Right atrium auricular region (tissue), 2 donors: ENCODE data around the gene NR3C2. TPM values are rescaled to one million over a fixed set of nuclear protein-coding genes. Genes with fewer than 3 reads are reported as not detected.

Experiments used
- DNase-seq: peaks from one replicate; pipeline ENCODE4 v3.0.0-alpha.2; 2019; ENCODE audit warnings: low spot score
- H3K27ac ChIP-seq, 2 donors: fragments of 200-600 bp; sonication (generic); 1 replicate in 1 of 2; 2 replicates in 1 of 2; pipeline ENCODE4 v1.5.1; 2016 to 2019
- H3K27me3 ChIP-seq, 2 donors: fragments of 200-600 bp; sonication (generic); one replicate each; pipeline versions ENCODE4 v1.5.1 to v1.6.0; 2017 to 2019
- H3K36me3 ChIP-seq: fragments of 200-600 bp; sonication (generic); one replicate; pipeline ENCODE4 v1.5.1; 2016
- H3K4me1 ChIP-seq, 2 donors: fragments of 200-600 bp; sonication (generic); one replicate each; pipeline versions ENCODE4 v1.5.1 to v1.6.0; 2017 to 2019
- H3K4me3 ChIP-seq, 2 donors: fragments of 200-600 bp; sonication (generic); 1 replicate in 1 of 2; 2 replicates in 1 of 2; pipeline ENCODE4 v1.5.1; 2017 to 2019; ENCODE audit warnings: mild to moderate bottlenecking in 1 of 2, moderate library complexity in 1 of 2
- H3K9me3 ChIP-seq, 2 donors: fragments of 200-600 bp; sonication (generic); one replicate each; pipeline ENCODE4 v1.5.1; 2019
- total RNA-seq, 2 donors: library from RNA; depleted of rRNA; stranded (reverse); fragments of >200 nt; gene quantifications; one replicate each; pipeline ENCODE4 v1.1.0, GENCODE V29; 2016
- TF ChIP-seq, protein P1 (sequence below), 2 donors: fragments of 200-600 bp; sonication (generic); IDR thresholded peaks; one replicate each; pipeline ENCODE4 v1.5.1; 2019; ENCODE audit warnings: antibody characterized with exemption in 2 of 2

The NR3C2 gene
- total RNA-seq, 2 donors from 2014 or later = 15.7 to 39.9 TPM

DNA sequence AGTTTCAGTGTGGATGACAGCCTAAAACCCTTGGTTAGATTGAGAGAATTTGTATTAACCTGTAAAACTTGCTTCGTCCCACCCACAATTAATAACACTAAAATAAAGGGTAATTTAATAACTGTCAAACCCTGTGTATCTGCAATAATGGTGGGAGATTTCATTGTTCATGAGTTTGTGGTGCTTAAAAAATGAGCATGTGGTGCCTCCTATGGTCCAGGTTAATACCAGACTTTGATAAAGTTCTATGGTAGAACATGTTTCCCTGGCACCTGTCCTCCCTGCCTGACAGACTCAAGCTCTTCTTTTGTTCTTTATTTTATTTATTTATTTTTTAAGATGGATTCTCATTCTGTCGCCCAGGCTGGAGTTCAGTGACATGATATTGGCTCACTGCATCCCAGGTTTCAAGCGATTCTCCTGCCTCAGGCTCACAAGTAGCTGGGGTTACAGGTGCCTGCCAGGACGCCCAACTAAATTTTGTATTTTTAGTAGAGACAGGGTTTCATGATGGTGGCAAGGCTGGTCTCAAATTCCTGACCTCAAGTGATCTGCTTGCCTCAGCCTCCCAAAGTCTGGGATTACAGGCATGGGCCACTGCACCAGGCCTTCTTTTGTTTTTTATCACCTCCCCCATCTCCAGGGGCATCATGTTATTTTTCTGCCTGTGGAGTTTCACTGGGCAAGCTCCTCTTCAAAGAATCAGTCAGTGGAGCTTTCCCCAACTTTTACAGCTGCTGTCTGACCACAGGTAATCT lies 289.2 kb downstream of the NR3C2 start:
- no peaks in the 10 kb centered on the region for H3K36me3 ChIP-seq
- TF ChIP-seq, protein P1, sequence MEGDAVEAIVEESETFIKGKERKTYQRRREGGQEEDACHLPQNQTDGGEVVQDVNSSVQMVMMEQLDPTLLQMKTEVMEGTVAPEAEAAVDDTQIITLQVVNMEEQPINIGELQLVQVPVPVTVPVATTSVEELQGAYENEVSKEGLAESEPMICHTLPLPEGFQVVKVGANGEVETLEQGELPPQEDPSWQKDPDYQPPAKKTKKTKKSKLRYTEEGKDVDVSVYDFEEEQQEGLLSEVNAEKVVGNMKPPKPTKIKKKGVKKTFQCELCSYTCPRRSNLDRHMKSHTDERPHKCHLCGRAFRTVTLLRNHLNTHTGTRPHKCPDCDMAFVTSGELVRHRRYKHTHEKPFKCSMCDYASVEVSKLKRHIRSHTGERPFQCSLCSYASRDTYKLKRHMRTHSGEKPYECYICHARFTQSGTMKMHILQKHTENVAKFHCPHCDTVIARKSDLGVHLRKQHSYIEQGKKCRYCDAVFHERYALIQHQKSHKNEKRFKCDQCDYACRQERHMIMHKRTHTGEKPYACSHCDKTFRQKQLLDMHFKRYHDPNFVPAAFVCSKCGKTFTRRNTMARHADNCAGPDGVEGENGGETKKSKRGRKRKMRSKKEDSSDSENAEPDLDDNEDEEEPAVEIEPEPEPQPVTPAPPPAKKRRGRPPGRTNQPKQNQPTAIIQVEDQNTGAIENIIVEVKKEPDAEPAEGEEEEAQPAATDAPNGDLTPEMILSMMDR (IDR thresholded peaks at IDR 0.05) = no peak
- H3K27ac ChIP-seq = no peak overlapping the region
- no peaks in the 10 kb centered on the region for H3K9me3 ChIP-seq
- no peak overlapping the region for H3K4me3 ChIP-seq
- no peaks in the 10 kb centered on the region for H3K4me1 ChIP-seq
- H3K27me3 ChIP-seq = no peaks in the 10 kb centered on the region
- DNase-seq = no peak

DNA sequence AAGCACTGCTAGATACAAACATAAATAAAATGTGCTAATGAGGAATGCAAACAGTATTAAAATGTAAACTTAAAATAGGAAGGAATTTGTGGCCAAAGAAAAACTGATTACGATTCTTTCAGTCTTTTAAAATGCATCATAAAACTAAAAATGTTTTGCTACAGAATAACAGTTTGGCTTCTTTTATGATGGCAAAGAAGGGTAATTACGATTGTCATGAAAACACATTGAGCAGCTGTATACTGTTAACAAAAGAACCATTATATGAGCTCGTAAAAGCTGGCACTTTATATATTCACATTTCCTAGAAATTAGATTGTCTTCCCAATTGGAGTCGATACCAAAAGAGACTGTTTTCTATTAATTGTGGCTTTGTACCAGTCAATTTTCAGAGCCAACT lies 290.4 kb downstream of the NR3C2 start:
- no peak overlapping the region for H3K27ac ChIP-seq
- TF ChIP-seq, protein P1 (IDR thresholded peaks at IDR 0.05) = no peak
- no peaks in the 10 kb centered on the region for H3K36me3 ChIP-seq
- H3K4me3 ChIP-seq = no peak overlapping the region
- no peaks in the 10 kb centered on the region for H3K9me3 ChIP-seq
- no peaks in the 10 kb centered on the region for H3K27me3 ChIP-seq
- H3K4me1 ChIP-seq = no peaks in the 10 kb centered on the region
- no peak for DNase-seq

DNA sequence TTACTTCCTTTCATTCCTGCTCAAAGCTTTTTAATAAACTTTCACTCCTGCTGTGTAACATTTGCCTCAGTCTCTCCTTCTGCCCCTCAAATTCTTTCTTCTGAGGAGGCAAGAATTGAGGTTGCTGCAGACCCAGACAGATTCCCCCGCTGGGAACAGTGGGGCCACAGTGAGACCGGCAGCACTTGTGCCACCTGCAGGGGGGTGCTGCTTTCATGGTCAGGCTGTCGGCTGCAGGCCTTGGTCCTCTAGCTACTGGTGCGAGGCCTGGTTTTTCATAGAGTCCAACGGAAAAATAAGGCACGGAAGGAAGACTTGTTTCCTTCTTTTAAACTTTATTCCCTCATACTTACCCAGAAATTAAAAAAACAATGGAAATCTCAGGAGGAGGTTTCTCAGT lies 296.7 kb downstream of the NR3C2 start:
- no peak for DNase-seq
- no peak overlapping the region for H3K4me3 ChIP-seq
- TF ChIP-seq, protein P1 (IDR thresholded peaks at IDR 0.05) = no peak
- no peaks in the 10 kb centered on the region for H3K9me3 ChIP-seq
- H3K27me3 ChIP-seq = no peaks in the 10 kb centered on the region
- H3K27ac ChIP-seq = no peak overlapping the region
- H3K4me1 ChIP-seq = no peaks in the 10 kb centered on the region
- no peaks in the 10 kb centered on the region for H3K36me3 ChIP-seq

DNA sequence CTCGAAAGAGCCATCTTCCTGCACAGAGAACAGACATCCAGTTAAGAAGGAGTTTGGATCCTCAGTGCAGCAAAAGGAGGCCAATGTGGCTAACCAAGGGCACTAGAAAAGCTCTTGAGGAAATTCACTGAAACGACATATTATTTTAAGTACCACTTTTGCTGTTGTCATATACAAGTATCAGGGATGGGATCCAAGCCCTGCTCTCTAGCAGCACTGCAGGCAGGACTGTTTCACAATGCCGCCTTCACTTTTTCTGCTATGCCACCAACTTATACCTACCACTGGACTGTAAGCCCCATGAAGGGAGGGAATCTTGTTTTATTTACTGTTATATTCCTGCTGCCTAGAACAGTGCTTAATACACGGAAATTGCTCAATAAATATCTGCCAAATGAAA lies 299.0 kb downstream of the NR3C2 start:
- no peaks in the 10 kb centered on the region for H3K9me3 ChIP-seq
- peaks cover 0 to 3% of the 10 kb centered on the region in 2 donors for H3K4me1 ChIP-seq
- DNase-seq = no peak
- no peaks in the 10 kb centered on the region for H3K36me3 ChIP-seq
- no peak overlapping the region for H3K27ac ChIP-seq
- H3K27me3 ChIP-seq = no peaks in the 10 kb centered on the region
- TF ChIP-seq, protein P1 (IDR thresholded peaks at IDR 0.05) = no peak
- H3K4me3 ChIP-seq = no peak overlapping the region

DNA sequence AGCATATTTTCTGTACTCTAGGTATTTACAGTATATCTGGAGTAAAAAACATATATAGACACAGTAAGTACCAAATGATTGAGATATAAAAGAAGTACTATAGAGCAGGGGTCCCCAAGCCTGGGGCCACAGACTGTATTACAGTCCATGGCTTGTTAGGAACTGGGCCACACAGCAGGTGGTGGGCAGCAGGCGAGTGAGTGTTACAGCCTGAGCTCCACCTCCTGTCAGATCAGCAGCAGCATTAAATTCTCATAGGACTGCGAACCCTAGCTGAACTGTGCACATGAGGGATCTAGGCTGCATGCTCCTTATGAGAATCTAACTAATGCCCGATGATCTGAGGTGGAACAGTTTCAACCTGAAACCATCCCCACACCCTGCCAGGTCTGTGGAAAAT lies 300.7 kb downstream of the NR3C2 start:
- H3K4me1 ChIP-seq = peaks cover 0 to 3% of the 10 kb centered on the region in 2 donors
- no peaks in the 10 kb centered on the region for H3K27me3 ChIP-seq
- H3K9me3 ChIP-seq = no peaks in the 10 kb centered on the region
- TF ChIP-seq, protein P1 (IDR thresholded peaks at IDR 0.05) = no peak
- no peaks in the 10 kb centered on the region for H3K36me3 ChIP-seq
- DNase-seq = no peak
- no peak overlapping the region for H3K27ac ChIP-seq
- H3K4me3 ChIP-seq = no peak overlapping the region

DNA sequence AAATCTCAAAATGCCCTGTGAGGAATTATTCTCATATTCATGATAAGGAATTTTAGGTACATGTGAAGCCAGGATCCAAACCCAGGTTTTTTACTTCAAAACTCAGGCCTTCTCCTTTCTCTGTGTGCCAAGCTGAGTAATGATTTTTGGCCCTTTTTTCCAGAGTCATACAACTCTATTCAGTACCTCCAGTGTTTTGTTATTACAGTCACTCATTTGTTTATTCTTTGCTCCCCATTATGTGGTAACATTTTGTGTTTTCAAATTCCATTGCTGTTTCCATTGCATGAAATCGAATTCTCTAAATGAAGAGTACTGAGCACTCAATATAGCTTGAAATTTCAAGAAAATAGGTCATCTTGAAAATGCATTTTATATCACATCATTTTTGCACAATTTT lies 315.4 kb downstream of the NR3C2 start:
- Histone ChIP-seq H3K36me3 (no peaks in the 10 kb centered on the region), H3K4me3 (no peak overlapping the region), H3K4me1 (no peaks in the 10 kb centered on the region), H3K27me3 (no peaks in the 10 kb centered on the region), H3K27ac (no peak overlapping the region), H3K9me3 (peaks cover 6 to 27% of the 10 kb centered on the region in 2 donors)
- TF ChIP-seq, protein P1 (IDR thresholded peaks at IDR 0.05) = no peak
- DNase-seq = no peak
